NOMO-1 (cell line): Measurements from ENCODE around the gene FOXP1.
A peak's percentile ranks its signal among the peaks of the same experiment; 100 is the strongest.
"Not testable (repeated sequence)": the region's sequence is repeated elsewhere in the genome, so short reads cannot be mapped to it uniquely, and the experiment has no call there.

Source experiments
- DNase-seq, 2 experiments: peaks; one replicate each; lab custom pipeline; 2025; ENCODE audit not compliant: unreplicated experiment in 2 of 2; lab: John Stamatoyannopoulos, UW

The FOXP1 gene

DNA sequence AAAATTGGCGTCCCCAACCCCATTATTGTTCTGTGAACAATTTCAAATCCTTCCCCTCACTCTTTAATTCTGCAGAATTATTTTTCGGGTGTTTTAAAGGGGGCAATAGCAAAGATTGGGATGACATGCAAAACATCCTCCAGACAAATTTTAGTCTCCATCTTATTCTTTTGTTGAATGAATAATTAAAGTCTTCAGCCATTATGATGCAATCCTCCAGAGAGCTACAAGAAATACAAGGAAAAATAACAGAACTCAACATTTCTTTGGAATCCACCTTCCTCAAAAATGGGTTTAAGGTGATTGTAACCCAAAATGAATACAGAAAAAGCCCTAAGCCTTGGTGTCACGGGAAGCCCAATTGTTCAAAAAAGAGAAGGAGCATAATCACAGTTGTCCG, 49.9 kb downstream of the FOXP1 start:
- DNase-seq, result no peak

DNA sequence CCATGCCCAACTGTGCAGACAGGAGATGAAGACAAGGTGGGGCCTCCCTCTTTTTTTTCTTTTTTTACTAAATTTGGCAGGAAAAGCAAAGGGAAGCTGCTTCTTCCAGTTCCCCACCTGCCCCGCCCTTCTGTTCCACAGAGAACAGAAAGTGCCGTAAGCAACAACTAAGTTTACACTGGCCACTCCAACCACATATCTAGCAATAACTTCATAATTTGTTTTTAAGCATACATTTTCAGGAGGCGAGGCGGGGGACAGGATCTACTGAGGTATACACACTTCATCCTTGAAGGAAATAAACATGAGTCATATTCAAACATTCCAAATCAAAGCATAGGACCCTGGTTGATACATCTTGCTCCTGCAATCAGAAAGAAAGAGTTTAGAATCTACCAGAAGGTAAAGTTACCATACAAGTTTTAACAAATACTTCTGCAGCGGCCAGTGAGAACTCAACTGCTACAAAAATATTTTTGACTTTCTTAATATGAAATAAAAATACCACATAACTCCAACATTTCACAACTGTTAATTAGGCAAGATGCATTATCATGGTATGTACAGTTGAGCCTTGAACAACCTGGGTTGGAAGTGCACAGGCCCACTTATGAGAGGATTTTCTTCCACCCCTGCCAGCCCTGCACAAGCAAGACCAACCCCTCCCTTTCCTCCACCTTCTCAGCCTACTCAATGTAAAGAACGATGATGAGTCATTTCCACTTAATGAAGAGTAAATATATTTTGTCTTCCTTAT, 50.7 kb downstream of the FOXP1 start:
- peak; percentile 57 to 61 for DNase-seq

DNA sequence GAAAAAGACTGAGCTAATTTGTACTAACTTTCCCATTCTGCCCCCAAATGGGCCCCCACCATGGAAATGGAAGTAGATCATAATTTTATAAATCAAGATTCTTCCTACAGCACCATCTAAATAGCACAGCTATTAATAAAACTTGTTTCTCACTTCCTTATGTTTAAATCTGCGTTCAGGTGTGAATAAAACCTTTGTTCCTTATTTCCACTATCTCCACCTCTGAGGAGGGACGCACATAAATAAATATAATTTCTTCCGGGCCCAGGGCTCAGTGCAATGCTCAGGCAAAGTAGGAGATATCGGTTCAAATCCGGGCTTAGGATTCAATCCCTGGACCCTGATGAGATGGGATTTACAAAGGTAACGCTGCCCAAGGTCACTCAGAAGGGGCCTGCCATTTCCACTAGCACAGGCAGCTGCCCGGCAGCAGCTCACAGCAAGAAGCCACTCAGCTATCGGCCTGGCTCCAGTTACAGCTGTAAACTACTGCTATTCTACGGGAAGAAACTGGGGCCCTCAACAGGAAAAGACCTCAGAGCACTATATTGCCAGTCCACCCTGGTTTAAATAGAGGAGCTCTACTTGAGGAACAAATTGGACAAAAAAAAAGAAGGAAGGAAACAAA, 52.5 kb downstream of the FOXP1 start:
- DNase-seq, result no peak

DNA sequence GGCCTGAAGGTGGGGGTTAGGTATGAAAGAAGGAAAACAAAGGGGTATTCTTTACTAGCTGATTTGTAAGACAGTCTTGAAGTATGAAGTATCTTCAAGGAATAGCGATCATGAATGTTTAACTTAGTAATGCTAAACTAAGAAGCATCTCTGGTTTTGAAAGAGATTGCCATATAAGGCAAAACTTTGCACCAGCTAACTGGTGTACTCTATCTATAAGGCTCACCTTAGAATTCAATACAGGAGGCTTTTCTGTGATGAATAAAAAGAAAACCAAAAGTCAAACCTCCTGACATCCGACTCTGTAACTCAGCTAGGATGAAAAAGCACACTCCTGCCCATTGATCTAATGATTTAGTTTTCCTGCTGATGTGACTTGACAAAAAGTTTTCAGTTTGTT, 54.7 kb downstream of the FOXP1 start:
- no peak for DNase-seq

DNA sequence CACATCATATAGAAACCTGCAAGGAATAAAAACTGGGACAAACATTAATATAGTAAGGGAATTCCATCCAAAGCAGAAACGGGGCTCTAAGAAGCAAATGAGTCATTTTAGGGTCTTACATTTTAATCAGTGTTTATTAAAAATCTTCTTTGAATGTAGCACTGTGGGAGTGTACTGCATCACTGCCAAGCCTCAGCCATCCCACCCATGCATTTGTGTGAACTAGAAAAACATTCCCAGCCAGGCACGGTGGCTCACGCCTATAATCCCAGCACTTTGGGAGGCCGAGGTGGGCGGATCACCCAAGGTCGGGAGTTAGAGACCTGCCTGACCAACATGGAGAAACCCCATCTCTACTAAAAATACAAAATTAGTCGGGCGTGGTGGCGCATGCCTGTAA, 57.1 kb downstream of the FOXP1 start:
- not testable (repeated sequence) for DNase-seq

DNA sequence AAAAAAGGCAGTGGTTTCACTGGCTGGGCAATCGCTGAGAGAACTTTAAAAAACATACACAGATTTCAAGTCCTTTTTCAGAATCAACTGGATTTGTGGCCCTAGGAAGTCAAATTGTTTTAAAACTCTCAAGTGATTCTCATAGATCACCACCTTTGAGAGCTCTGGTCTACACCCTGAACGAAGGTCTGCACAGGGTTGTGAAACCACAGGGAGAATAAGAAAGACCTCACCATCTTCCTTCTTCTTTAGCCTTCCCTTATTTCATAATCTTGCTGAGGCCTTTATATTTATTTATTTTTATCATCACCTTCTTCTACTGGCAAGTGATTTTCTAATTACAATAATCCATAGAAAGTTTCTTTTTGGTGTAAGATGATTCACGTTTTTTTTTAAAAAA, 58.1 kb downstream of the FOXP1 start:
- DNase-seq, result peak; percentile 54 to 86

DNA sequence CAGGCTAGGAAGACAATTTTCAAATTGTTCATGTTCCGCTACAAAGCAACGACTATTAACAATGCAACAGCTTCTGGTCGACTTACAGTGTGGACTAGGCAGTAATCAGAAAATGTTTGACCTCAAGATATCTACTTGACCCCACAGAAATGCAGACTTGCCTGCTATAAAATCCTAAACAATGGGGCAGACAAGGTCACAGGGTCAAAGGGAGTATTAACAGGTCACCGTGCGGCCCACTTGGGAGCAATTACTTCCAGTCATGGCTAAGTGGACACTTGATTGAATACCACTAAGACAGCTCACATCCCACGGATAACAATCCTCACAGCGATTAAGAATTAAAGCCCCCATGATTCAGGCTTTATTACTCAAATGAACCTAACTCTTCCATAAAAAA, 58.9 kb downstream of the FOXP1 start:
- DNase-seq, result no peak

DNA sequence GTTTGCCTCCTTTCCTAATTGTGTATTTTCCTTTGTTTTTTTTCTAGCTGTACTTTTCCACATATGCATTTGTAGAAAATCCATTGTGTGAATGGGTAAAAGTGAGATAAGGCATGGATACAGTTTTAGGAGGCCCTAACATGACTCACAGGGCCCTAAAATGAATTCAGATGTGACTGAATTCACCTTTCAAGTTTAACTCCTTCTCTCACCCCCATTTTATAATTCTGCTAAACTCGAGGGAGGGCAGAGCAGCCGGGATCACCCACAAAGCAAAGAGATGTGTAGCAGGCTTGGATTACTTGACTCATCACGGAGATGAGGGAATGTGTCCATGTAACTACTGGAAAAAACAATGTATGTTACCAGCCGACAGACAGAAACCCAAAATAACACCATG, 59.9 kb downstream of the FOXP1 start:
- no peak for DNase-seq

DNA sequence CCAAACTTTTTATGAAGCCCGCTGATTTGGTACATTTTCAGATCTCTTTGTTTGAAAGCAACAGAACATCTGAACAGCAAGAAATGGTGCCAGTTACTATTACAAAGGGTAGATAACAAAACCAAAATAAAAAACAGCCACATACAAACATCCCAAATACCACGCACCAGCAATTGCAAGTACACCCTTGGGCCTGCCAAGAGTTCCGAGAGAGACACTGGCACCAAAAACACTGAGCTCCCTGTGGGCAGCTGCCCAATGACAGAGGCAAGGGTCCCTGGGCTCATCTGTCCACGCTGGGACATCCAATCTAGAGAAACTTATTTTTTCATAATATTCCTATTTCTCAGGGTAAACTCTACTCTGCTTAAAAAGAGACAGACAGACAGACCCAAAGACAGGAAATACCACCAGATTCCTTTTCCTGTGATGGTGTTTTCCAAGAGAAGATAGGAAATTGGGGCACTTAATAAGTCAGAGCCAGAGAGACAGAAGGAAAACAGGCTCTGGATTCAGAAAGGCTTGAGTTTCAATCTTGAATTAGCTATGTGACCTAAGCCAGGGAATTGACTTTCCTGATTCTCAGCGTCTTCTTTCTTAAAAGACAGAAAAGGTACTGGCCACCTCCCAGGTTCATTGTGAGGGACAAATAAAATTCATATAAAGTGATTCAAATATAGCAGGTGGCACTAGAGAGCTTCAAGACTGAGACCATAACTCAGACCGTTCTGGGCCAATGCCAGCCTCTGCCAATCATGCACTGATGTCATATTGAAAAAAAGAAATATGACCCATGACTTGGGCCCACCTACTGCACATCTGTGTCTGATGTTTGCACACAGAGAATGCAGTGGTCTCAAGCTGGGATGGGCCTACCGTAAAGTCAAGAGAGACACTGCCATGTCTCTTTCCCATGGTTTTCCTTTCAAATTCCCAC, 61.3 kb downstream of the FOXP1 start:
- no peak for DNase-seq

DNA sequence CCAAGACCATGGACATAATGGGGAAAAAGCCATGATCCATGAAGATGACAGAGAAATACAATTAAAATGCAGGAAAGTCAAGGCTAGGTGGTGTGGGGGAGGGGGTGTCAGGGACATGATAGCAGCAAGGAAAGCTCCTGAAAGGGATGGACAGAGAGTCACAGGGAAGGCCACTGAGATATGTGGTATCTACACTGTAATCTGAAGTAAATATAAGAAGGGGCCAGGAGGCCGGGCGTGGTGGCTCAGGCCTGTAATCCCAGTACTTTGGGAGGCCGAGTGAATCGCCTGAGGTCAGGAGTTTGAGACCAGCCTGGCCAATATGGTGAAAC, 62.5 kb downstream of the FOXP1 start:
- DNase-seq, result no peak

DNA sequence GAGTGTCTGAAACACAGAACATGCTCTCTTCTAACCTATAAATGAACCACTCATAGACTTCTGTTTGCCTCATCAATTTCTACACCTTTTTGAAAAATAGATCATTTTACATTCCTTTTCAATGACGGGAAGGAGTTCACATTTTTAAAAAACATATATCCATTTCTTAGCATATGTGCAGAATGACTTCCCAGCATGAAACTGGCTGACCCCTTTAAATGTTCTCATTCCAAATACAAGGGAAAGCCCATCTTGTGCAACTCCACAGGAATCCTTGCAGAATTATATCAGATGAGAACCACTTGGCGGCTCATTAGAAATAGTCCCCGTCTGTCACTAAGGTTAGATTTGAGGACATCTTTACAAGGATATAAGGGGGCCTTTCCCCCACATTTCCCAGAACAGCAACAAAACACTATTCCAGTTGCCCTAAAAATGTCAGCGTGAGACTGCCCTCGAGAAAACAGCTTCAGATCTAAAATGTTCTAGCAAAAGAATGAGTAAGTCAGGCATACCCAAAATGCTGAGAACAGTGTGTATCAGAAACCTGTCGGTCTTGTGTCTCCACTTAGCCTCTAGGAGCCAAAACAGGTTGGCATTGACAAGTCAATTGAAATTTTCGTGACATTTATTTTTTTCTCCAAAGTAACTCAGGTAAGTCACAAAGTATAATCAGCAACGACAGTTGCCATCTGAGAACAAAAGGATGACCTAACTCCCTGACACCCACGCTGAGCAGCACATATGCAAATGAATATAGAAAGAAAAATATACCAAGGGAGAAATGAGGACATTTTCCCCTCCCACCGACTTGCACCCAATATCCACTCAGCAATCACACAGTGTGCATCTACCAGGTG, 63.1 kb downstream of the FOXP1 start:
- no peak for DNase-seq

DNA sequence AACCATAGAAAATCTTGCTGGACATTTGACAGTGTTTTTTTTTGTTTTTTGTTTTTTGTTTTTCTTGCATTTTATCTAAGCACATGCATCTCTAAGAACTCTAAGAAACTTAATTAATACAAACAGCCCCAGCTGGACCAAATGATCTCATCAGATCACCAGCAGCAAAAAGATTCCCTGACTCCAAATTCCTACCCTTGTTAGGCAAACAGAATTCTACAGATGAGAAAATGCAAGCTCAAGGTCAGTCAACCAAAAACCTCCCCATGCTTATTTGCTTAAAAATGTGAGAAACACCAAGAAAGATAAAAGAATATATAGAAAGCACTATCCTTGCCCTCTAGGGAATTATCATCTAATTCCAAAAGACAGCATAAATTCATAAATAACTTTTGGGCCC, 65.4 kb downstream of the FOXP1 start:
- DNase-seq, result no peak

DNA sequence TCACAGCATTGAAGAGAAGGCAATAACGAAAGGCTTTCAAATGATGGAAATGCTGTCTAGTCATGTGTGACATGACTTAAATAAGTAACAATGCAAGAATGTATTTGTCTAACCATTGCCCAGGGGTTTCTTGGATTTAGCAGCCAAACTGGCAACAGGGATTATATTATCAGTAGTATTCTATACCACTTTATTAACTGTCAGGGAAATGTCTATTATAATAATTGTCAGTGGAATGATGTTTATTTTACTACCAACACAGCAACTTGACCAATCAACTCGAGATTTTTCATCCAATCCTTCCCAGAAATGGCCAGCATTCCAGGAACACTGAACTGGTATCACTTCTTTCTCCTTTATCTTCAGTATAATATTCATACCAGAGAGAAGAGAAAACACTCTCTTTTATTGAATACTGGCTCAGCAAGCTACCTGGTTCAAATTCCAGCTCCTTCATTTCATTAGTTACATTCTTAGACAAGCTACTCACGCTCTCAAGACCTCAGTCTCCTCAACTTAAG, 66.2 kb downstream of the FOXP1 start:
- DNase-seq, result no peak

DNA sequence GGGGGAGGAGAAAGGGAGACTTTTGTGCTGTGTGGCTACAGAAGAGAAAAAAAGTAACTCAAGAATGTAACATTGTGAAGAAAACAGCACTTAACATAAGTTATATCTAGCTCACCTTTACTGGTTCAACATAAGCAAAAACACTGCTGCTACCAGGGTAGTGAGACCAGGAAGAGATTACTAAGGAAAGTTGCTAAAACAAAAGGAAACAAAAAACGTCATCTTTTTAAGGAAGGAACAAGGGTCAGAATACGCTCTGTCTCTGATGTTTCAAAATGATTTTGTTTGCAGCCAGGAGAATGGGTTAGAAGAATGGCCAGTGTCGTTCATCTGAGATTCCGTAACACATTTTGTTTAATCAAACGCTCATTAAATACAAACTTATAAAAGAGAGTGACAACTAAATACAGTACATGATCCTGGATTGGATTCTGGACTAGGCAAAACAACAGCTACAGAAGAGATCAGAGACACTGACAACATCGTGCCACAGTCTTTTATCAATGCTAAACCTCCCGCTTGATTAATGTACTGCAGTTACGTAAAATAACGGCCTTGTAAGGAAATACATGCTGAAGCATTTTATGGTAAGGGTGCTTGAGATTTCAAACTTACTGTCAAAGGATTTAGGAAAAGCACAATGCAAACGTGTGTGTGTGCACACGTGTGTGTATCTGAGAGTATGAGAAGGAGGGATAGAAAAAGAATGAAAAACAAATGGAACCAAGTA, 67.7 kb downstream of the FOXP1 start:
- peak in 1 of 2 experiments; percentile 53 for DNase-seq

DNA sequence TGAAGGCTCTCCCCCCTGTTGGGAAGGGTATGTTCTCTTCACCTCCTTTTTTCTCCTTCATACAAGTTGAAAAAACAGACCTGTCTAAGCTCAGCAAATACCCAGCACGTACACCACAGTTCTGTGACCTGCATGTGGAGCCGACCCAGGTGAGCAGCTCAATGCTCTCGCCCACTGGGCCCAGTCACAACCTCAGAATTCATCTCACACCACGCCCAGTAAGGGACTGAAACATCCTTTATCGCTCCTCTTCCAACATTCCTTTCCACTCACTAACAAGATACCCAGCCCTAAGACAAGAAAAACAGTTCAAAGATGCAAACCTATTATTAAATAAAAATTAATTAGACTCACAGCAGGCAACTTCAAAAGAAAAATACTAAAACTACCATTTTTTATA, 68.9 kb downstream of the FOXP1 start:
- DNase-seq, result no peak

DNA sequence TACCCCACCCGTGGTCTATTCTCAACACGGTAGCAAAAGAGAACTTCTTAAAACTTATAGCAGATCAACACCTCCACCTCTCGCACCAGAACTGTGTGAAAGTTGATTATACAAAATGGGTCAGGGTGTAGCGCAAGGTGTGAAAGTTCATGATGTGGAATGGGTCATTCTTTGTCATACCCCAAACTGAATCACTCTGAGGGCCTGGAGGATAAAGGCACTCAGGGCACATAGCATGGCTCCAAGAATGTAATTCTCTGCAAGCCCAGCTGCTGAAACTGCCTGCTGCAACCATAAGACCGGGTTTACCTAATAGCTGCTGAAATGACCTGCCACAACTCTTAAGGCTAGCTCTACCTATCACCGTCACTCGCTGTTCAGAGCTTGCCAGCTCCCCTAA, 70.0 kb downstream of the FOXP1 start:
- DNase-seq, result no peak

DNA sequence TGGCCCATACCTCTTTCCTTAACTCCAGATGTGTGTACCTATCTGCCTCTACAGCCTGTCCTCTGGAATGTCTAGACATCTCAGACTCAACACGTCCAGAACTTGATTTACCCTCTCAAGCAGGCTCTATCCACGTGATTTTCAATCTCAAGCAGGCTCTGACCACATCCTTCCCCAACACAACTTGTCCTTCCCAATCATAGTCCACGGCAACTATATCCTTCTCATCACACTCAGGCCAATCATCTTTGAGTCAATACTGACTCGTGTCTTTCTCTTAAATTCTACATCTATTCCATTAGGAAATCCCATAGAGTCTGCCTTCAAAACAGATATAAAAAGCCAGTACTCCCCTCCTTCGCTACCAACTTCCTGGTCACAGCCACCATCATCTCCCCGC, 70.4 kb downstream of the FOXP1 start:
- DNase-seq, result no peak

DNA sequence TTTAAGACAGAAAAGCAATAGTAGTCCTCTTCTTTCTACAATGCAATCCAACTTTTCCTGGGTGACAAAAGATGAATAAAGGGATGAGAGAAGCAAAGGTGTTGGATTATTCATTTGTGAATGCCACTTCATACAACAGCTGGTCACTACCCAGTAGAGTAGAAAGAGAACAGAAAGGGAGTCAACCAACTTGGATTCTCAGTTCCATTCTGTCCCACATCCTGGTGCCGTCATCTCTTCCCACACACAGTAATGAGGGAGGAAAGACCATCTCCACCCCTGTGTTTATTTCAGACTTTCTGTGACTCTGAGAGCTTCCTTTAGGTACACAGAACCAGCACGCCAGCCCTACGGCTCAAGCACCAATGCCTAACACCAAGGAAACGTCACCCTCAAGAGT, 71.0 kb downstream of the FOXP1 start:
- DNase-seq, result no peak

DNA sequence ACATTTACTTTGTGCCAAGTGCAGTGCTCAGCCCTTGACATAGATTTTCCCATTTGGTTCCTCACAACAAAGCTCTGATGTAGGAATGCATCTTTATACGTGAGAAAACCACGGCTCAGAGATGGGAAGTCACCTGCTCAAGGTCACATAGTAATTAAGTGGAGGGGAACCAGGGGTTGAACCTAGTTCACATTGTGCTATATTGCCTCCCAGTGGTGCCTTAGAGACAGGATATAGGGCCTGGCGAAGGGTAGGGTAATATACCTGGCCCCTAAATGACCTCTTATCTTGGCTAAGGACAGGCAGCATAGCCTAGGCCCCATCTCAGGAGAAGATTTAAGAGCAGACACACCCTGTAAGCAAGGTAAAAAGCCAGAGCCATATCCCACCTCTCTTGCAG, 71.5 kb downstream of the FOXP1 start:
- DNase-seq, result peak; percentile 41 to 48

DNA sequence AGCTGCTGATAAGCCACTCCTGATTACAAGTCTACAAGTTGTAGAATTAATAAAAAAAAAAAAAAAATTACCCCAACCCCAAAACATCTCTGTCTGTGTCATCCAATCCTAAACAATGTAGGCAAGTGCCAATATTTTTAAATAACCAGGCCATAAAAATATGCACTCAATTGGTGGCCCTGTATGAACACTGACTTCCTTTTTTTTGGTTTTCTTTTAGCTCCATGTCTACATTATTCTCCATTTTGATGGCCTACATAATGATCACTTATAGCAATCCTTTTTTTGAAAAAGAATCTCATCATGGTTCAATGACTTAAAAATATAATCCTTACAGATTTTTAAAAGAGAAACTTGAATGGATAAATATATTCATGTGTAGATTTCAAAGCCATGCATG, 72.1 kb downstream of the FOXP1 start:
- DNase-seq, result peak in 1 of 2 experiments; percentile 20
